Peyer's patch (tissue), 4 donors: ENCODE data around the gene PYCARD. TPM values are rescaled to one million over a fixed set of nuclear protein-coding genes. Genes with fewer than 3 reads are reported as not detected.
"Not testable (repeated sequence)": the region's sequence is repeated elsewhere in the genome, so short reads cannot be mapped to it uniquely, and the experiment has no call there.

Experiments used
- DNase-seq, 3 donors: peaks; one replicate each; pipeline ENCODE4 v3.0.0-alpha.2; 2017 to 2019
- H3K27ac ChIP-seq, 4 donors: fragments of 200-600 bp; sonication (generic); one replicate each; pipeline ENCODE4 v1.5.1; 2016 to 2019
- H3K27me3 ChIP-seq, 2 donors: fragments of 200-600 bp; sonication (generic); one replicate each; pipeline ENCODE4 v1.5.1; 2019
- H3K36me3 ChIP-seq, 3 donors: fragments of 200-600 bp; sonication (generic); one replicate each; pipeline ENCODE4 v1.5.1; 2016 to 2019
- H3K4me1 ChIP-seq, 4 donors: fragments of 200-600 bp; sonication (generic); one replicate each; pipeline ENCODE4 v1.5.1; 2016 to 2019
- H3K4me3 ChIP-seq, 4 donors: fragments of 200-600 bp; sonication (generic); 1 replicate in 3 of 4; 2 replicates in 1 of 4; pipeline ENCODE4 v1.5.1; 2016 to 2019; ENCODE audit warnings: mild to moderate bottlenecking in 1 of 4
- H3K9me3 ChIP-seq, 4 donors: fragments of 200-600 bp; sonication (generic); one replicate each; pipeline ENCODE4 v1.5.1; 2016 to 2019; ENCODE audit warnings: mild to moderate bottlenecking in 1 of 4
- CTCF ChIP-seq, 6 experiments: fragments of 450-650 bp in 4 of 6; fragments of 200-600 bp in 2 of 6; sonication (generic) in 1 of 6; IDR thresholded peaks; one replicate each; pipeline ENCODE4 v1.5.1; 2017 to 2019; ENCODE audit warnings: antibody characterized with exemption in 6 of 6, mild to moderate bottlenecking in 3 of 6, moderate library complexity in 1 of 6
- POLR2A ChIP-seq, 2 donors: fragments of 450-650 bp; IDR thresholded peaks; one replicate each; pipeline ENCODE4 v1.5.1; 2017; ENCODE audit warnings: antibody characterized with exemption in 2 of 2, mild to moderate bottlenecking in 2 of 2, moderate library complexity in 2 of 2
- total RNA-seq, 4 donors: library from RNA; depleted of rRNA; stranded (reverse); fragments of >200 nt; gene quantifications; one replicate each; pipeline ENCODE4 v1.1.0, GENCODE V29; 2016

Gene PYCARD
- total RNA-seq, 4 donors from 2014 or later = 91.1 to 201 (median 125) TPM

- H3K27ac ChIP-seq = no peak overlapping the region
- no peak for DNase-seq
- H3K4me1 ChIP-seq = peaks cover 0 to 27% (median 22%) of the 10 kb centered on the region in 4 donors
- TF ChIP-seq POLR2A (IDR thresholded peaks at IDR 0.05) (no peak), CTCF (IDR thresholded peaks at IDR 0.05) (no peak)
- no peaks in the 10 kb centered on the region for H3K9me3 ChIP-seq
- H3K4me3 ChIP-seq = no peak overlapping the region
- no peaks in the 10 kb centered on the region for H3K36me3 ChIP-seq
- H3K27me3 ChIP-seq = peaks cover 0 to 21% of the 10 kb centered on the region in 2 donors
Observed at GRCh38 chr16:31213342-31213741, 10.8 kb upstream of the PYCARD start.

- no peak overlapping the region for H3K4me3 ChIP-seq
- DNase-seq = peak in 1 of 3 donors; percentile 77
- H3K4me1 ChIP-seq = peaks cover 0 to 14% (median under 1%) of the 10 kb centered on the region in 4 donors
- H3K9me3 ChIP-seq = no peaks in the 10 kb centered on the region
- no peak overlapping the region for H3K27ac ChIP-seq
- no peak for TF ChIP-seq POLR2A (IDR thresholded peaks at IDR 0.05)
- TF ChIP-seq CTCF (IDR thresholded peaks at IDR 0.05) = no peak
- no peaks in the 10 kb centered on the region for H3K27me3 ChIP-seq
- no peaks in the 10 kb centered on the region for H3K36me3 ChIP-seq
Observed at GRCh38 chr16:31206776-31207175, 4.2 kb upstream of the PYCARD start.

GRCh38 chr16:31204871-31205666 is 2.5 kb upstream of the PYCARD start:
- no peak overlapping the region for H3K4me3 ChIP-seq
- H3K36me3 ChIP-seq = no peaks in the 10 kb centered on the region
- no peak for DNase-seq
- no peaks in the 10 kb centered on the region for H3K9me3 ChIP-seq
- TF ChIP-seq POLR2A (IDR thresholded peaks at IDR 0.05) (no peak), CTCF (IDR thresholded peaks at IDR 0.05) (no peak)
- H3K27ac ChIP-seq = no peak overlapping the region
- no peaks in the 10 kb centered on the region for H3K27me3 ChIP-seq
- peaks cover 0 to 32% (median 10%) of the 10 kb centered on the region in 4 donors for H3K4me1 ChIP-seq

- Histone ChIP-seq H3K36me3 (peaks cover 0 to 4% (median 0%) of the 10 kb centered on the region in 3 donors), H3K27ac (peak overlapping the region; percentile 66 to 90 (median 78)), H3K27me3 (no peaks in the 10 kb centered on the region), H3K9me3 (no peaks in the 10 kb centered on the region), H3K4me1 (peaks cover 0 to 29% (median 10%) of the 10 kb centered on the region in 4 donors), H3K4me3 (peak overlapping the region; percentile 66 to 88 (median 74))
- DNase-seq = peak; percentile 66 to 84 (median 77)
- TF ChIP-seq CTCF (IDR thresholded peaks at IDR 0.05) (peak in 1 of 6 experiments; percentile 20), POLR2A (IDR thresholded peaks at IDR 0.05) (peak; percentile 47 to 62)
Observed at GRCh38 chr16:31201582-31202413, 762 bp downstream of the PYCARD start.

- Histone ChIP-seq H3K27me3 (no peaks in the 10 kb centered on the region), H3K27ac (peak overlapping the region; percentile 66 to 90 (median 78)), H3K9me3 (no peaks in the 10 kb centered on the region), H3K4me3 (peak overlapping the region; percentile 66 to 88 (median 74)), H3K36me3 (peaks cover 0 to 9% (median 0%) of the 10 kb centered on the region in 3 donors), H3K4me1 (peaks cover 0 to 26% (median 10%) of the 10 kb centered on the region in 4 donors)
- peak in 2 of 3 donors; percentile 44 to 58 for DNase-seq
- TF ChIP-seq POLR2A (IDR thresholded peaks at IDR 0.05) (no peak), CTCF (IDR thresholded peaks at IDR 0.05) (peak in 3 of 6 experiments; percentile 9 to 11 (median 10))
Observed at GRCh38 chr16:31200821-31201568, 1.6 kb downstream of the PYCARD start.

- not testable (repeated sequence) for H3K4me3 ChIP-seq, H3K27me3 ChIP-seq, DNase-seq, H3K9me3 ChIP-seq
- H3K27ac ChIP-seq = peak overlapping the region in 1 of 4 donors; percentile 75
- H3K4me1 ChIP-seq = peaks cover 0 to 26% (median 10%) of the 10 kb centered on the region in 4 donors
- H3K36me3 ChIP-seq = peaks cover 0 to 18% (median 0%) of the 10 kb centered on the region in 3 donors
Observed at GRCh38 chr16:31200111-31200510, 2.4 kb downstream of the PYCARD start.
